Spleen (tissue), 7 donors: ENCODE data around the gene RDH12.

Experiments used
- POLR2A ChIP-seq, 3 donors: fragments of 450-650 bp; IDR thresholded peaks; one replicate each; pipeline ENCODE4 v1.5.1; 2017; ENCODE audit warnings: antibody characterized with exemption in 3 of 3, mild to moderate bottlenecking in 1 of 3
- POLR2AphosphoS5 ChIP-seq, 3 donors: sonication (generic); formaldehyde crosslinking; IDR thresholded peaks; one replicate each; pipeline ENCODE4 v1.5.1; 2017; ENCODE audit warnings: antibody characterized with exemption in 3 of 3
- TF ChIP-seq, protein P1 (sequence below), 11 experiments: fragments of 200-600 bp in 7 of 11; fragments of 450-650 bp in 4 of 11; sonication (generic) in 4 of 11; IDR thresholded peaks in 8 of 11; conservative IDR thresholded peaks in 3 of 11; 1 replicate in 7 of 11; 2 replicates in 4 of 11; pipeline versions ENCODE4 v1.4.0 to v1.8.0; 2016 to 2021; ENCODE audit warnings: antibody characterized with exemption in 11 of 11, inconsistent platforms in 4 of 11, mild to moderate bottlenecking in 1 of 11
- donor health status: DM: no; HTN: no; CAD: no; lungs with moderate emphysema.
- donor health status: DM: no; HTN: no; CAD: no.
- donor health status: DM: no; HTN: no; CAD: no.

DNA sequence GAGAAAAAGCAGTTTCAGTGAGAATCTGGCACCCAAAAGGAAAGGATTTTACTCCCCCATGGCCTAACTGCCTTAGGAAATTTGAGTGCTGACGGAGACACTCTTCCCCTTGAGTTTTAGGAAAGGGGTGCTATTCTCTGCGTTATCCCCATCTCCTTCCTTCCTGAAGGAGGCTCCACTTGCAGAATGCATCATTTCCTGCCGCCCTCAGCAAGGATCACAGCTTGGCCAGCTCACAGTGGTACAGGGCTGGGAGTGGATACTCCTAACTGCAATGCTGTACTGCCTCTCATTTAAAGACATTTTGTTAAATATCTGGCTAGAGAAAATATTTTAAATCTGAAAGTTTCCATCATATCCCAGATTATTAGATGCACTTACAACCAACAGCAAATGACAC lies 33.0 kb downstream of the RDH12 start:
- TF ChIP-seq POLR2A (IDR thresholded peaks at IDR 0.05), result no peak
- TF ChIP-seq POLR2AphosphoS5 (IDR thresholded peaks at IDR 0.05), result no peak
- TF ChIP-seq, protein P1, sequence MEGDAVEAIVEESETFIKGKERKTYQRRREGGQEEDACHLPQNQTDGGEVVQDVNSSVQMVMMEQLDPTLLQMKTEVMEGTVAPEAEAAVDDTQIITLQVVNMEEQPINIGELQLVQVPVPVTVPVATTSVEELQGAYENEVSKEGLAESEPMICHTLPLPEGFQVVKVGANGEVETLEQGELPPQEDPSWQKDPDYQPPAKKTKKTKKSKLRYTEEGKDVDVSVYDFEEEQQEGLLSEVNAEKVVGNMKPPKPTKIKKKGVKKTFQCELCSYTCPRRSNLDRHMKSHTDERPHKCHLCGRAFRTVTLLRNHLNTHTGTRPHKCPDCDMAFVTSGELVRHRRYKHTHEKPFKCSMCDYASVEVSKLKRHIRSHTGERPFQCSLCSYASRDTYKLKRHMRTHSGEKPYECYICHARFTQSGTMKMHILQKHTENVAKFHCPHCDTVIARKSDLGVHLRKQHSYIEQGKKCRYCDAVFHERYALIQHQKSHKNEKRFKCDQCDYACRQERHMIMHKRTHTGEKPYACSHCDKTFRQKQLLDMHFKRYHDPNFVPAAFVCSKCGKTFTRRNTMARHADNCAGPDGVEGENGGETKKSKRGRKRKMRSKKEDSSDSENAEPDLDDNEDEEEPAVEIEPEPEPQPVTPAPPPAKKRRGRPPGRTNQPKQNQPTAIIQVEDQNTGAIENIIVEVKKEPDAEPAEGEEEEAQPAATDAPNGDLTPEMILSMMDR (IDR thresholded peaks at IDR 0.05 in 8 of 11, conservative IDR thresholded peaks at IDR 0.05 in 3 of 11), result no peak
